Erythroblast (primary cell): ENCODE data around the gene DPP9.

Experiments
- DNase-seq, 2 experiments: peaks; one replicate each; lab custom pipeline; 2025; lab: John Stamatoyannopoulos, UW
- GATA1 ChIP-seq: IDR thresholded peaks from 2 replicates; pipeline ENCODE4 v1.6.1; 2011; ENCODE audit warnings: low read depth, mild to moderate bottlenecking, control low read depth, low read length, moderate library complexity
- POLR2A ChIP-seq: IDR thresholded peaks from 2 replicates; pipeline ENCODE4 v1.6.1; 2011; ENCODE audit warnings: mild to moderate bottlenecking, low read length

DPP9 gene

DNA sequence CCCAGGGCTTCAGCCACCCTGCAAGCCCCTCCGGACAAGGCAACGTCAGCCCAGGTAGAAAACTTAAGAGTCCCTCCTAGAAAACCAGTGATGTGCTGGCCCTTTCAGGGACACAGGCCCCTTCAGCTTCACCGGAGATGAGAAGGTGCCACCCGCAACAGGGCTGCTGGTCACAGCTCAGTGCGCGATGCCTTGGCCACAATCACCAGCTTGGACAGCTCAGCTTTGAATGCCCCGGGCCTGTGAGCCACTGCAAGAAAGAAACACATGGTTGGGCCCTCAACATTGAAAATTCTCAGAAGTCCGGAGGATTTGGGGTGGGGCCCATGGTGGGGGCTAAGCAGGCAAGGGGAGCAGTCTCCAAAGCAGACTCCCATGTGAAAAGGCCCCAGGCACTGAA is 65.8 kb downstream of the DPP9 start:
- no peak for DNase-seq
- TF ChIP-seq POLR2A (no peak), GATA1 (no peak)

GRCh38 chr19:4657262-4657661 is 66.4 kb downstream of the DPP9 start:
- TF ChIP-seq POLR2A (no peak), GATA1 (no peak)
- DNase-seq, result no peak

- TF ChIP-seq POLR2A (no peak), GATA1 (no peak)
- no peak for DNase-seq
These were observed 67.5 kb downstream of the DPP9 start for GRCh38 chr19:4656102-4656501.

DNA sequence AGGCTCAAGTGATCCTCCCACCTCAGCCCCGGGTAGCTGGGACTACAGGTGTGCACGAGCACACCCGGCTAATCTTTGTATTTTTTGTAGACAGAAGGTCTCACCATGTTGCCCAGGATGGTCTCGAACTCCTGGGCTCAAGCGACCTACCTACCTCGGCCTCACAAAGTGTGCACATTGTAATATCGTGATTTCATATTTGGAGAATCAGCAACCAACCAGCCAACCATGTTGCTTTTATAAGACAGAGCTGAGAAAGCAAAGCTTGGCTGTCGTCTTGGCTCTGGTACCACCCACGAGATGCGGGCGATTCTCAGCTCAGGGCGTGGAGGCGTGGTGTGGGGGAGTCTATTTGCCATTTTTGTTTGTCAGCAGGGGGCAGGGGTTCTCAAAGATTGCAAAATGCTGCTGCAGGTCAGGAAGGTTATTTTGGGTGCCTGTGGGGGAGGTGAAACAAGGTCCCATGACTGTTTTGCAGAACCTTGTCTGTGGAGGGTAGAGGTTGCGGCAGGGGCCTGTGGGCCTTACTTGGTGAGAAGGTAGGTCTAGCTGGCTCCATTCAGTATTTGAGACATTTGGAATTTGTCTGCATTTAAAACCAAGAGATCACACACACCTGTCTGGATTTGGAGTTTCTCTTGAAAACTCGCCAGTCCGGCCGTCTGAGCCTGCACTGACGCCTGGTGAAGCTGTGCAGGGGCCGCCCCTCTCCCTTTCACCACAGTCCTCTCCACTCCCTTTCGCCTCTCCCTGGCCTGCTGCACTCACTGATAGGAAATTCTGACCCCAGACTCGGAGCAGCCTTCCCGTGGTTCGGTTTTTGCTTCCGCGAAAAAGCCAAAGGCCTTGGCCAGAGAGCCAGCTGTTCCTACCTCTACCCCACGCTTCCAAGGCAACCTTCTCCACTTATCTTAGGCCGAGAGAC is 68.9 kb downstream of the DPP9 start:
- DNase-seq, result no peak
- no peak for TF ChIP-seq GATA1
- TF ChIP-seq POLR2A, result no peak

GRCh38 chr19:4653793-4654436 is 69.7 kb downstream of the DPP9 start:
- no peak for DNase-seq
- TF ChIP-seq POLR2A (no peak), GATA1 (no peak)

- no peak for TF ChIP-seq POLR2A
- no peak for TF ChIP-seq GATA1
- DNase-seq, result no peak
These were observed 71.6 kb downstream of the DPP9 start for GRCh38 chr19:4652075-4652474.

DNA sequence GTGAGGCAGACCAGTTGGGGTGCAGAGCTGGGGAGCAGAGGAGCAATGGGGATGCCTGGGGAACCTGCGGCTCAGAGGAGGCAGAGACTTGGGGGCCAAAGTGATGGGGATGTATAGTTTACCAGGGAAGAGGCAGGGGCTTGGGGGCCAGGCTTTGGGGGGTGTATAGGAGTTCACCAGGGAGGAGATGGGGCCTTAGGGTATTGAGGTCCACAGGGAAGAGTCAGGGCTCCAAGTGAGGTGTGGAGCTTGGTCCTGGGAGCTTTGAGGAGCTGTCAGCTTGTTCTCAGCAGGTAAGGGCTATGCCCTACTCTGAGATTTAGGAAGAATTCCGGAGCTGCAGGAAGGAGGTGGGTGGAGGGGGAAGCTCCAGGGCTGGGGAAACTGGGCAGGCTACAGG is 73.5 kb downstream of the DPP9 start:
- no peak for TF ChIP-seq GATA1
- no peak for DNase-seq

DNA sequence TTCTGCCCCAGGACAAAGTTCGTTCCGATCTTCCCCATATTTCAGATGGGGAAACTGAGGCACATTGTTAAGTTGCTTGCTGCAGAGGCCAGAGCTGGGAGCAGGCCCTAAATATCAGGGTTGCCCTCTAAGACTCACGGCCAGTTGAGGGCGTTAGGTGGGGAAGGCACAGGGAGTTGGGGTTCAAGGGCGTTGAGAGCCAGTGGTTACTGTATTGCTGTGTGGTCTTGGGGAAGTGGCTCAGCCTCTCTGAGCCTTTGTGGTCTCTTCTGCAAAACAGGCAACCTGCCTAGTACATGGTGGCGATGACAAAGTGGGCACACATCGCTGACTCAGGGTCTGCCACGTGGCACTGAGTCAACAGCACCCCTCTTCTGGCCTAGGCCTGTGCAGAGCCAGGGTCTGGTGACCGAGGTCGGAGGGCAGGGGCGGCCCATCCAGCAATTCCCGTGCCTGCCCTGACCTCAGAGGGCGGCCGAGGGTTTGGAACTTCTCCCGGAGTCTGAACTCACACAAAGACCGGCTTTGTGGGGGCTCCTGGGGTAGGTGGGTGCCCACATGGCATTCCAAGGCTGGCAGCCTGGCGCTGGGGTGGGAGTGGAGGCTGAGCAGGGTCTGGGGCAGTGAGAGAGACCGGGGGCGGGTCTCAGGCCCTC is 74.1 kb downstream of the DPP9 start:
- no peak for DNase-seq
- TF ChIP-seq POLR2A (no peak), GATA1 (no peak)

DNA sequence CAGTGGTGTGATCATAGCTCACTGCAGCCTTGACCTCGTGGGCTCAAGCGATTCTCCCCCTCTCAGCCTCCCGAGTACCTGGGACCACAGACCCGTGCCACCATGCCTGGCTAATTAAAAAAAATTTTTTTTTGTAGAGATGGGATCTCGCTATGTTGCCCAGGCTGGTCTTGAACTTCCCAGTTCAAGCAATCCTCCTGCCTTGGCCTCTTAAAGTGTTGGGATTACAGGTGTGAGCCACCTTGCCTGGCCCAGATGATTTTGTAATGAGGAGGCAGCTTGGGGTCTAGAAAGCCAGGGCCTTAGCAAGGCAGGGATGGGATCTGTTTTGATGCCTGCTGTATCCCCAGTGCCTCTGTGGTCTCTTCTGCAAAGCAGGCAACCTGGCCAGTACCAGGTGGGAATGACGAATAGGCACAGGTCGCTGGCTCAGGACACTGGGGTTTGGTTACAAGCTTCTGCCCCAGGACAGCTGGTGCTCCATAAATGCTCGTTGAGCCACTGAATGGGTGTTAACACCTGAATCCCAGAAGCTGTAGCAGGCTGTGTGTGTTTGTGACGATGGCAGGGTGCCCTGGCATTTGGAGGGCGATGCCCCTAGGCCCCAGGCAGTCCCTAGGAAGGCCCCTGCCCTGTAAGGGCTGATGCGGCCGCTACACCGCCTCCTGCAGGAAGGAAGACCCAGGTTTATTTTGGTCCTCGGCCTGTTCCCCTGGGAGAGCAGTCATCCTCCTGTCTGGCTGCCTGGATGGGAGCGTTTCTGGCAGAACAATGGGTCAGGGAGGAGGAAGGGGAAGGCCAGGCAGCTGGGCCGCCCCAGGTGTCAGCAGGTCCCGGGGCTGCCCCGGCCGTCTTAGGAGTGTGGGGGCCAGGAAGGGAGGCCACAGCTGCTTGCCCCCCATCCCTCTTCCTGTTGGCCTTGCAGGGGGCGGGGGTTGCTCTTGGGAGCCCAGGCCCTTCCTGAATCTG is 75.7 kb downstream of the DPP9 start:
- TF ChIP-seq POLR2A (no peak), GATA1 (no peak)
- DNase-seq, result no peak

GRCh38 chr19:4645718-4646117 is 77.9 kb downstream of the DPP9 start:
- TF ChIP-seq GATA1, result no peak
- TF ChIP-seq POLR2A, result no peak

GRCh38 chr19:4642625-4643024 is 81.0 kb downstream of the DPP9 start:
- no peak for DNase-seq
- TF ChIP-seq POLR2A (no peak), GATA1 (no peak)

More at GRCh38 chr19:4645718-4646117, 77.9 kb downstream of the DPP9 start:
- DNase-seq, result no peak

DNA sequence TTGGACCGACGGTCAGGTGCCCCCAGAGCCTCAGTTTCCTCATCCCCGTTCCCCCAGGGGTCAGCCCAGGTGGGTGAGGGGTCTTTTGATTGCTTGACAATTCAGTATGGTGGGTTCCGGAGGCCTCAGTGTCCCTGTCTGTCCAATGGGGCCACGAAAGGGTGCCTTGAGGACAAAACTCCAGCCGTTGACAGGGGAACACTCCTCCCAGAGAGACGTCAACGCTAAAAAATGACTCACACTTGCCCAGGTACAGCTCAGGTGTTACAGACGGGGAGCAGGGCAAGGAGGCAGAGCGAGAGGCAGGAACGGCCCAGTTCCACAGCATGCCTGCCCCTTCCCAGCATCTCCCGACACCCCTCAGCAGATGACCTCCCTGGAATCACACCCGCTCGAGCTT is 82.5 kb downstream of the DPP9 start:
- no peak for DNase-seq

More for the DNA sequence above, 82.5 kb downstream of the DPP9 start:
- TF ChIP-seq GATA1, result no peak
- no peak for TF ChIP-seq POLR2A
